Activated naive CD4-positive, alpha-beta T cell treated with anti-CD3 and anti-CD28 coated beads for 36 hours (primary cell): ENCODE measurements around the gene CCR5. TPM values are rescaled to one million over a fixed set of nuclear protein-coding genes. Genes with fewer than 3 reads are reported as not detected.
"Not testable (repeated sequence)": the region's sequence is repeated elsewhere in the genome, so short reads cannot be mapped to it uniquely, and the experiment has no call there.

Experiments used
- CTCF ChIA-PET: fragments of 350-600 bp; sonication (Branson Sonifier 250); formaldehyde crosslinking; loops from one replicate; lab custom pipeline; 2021; ENCODE audit warnings: antibody characterized with exemption; lab: Charles Lee
- DNase-seq: peaks from one replicate; pipeline ENCODE4 v3.0.0-alpha.2; 2020
- H3K27ac Mint-ChIP-seq: one replicate; pipeline ENCODE4 v1.8.0; 2021; ENCODE audit warnings: mild to moderate bottlenecking, mixed read lengths
- H3K27me3 Mint-ChIP-seq: one replicate; pipeline ENCODE4 v1.8.0; 2021; ENCODE audit warnings: low read depth, mixed read lengths
- H3K36me3 Mint-ChIP-seq: one replicate; pipeline ENCODE4 v1.8.0; 2021; ENCODE audit warnings: low read depth, mixed read lengths
- H3K4me1 Mint-ChIP-seq: one replicate; pipeline ENCODE4 v1.8.0; 2021; ENCODE audit warnings: low read depth, mixed read lengths
- H3K4me3 Mint-ChIP-seq: one replicate; pipeline ENCODE4 v1.8.0; 2021; ENCODE audit warnings: mild to moderate bottlenecking, moderate library complexity, mixed read lengths
- H3K9me3 Mint-ChIP-seq: one replicate; pipeline ENCODE4 v1.8.0; 2021; ENCODE audit warnings: mixed read lengths
- intact Hi-C: fragments of 100-400 bp; cut with micrococcal nuclease; formaldehyde crosslinking; loops from one replicate; pipeline ENCODE4 v1.15.1; 2023
- total RNA-seq, 2 experiments: library from RNA; stranded (reverse); gene quantifications; one replicate each; pipeline ENCODE4 v1.2.3, GENCODE V29; 2021

CCR5 gene
- total RNA-seq, 2 experiments from 2014 or later = not detected

DNA sequence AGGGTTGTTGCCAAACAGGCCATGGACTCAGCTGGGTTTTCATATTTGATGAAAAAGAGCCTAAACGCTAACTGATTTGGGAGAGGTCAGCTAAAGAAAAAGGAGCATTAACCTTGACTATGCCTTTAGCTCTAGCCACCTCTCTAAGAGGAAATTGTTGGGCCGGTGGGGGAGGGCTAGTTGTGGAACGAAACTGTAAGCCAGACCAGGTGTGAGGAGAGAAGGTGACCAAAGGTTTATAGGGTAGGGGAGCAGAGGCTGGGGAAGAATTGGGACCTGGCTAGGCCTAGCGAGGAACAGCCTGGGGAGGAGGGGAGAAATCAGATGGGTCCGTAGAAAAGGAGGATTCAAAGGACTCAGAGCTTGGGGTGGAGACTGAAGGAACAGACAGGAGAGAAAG, 20.8 kb downstream of the CCR5 start:
- DNase-seq, intact Hi-C loops, H3K9me3 Mint-ChIP-seq, H3K27me3 Mint-ChIP-seq, H3K4me1 Mint-ChIP-seq, H3K27ac Mint-ChIP-seq, CTCF ChIA-PET, H3K36me3 Mint-ChIP-seq, H3K4me3 Mint-ChIP-seq: not testable (repeated sequence)

DNA sequence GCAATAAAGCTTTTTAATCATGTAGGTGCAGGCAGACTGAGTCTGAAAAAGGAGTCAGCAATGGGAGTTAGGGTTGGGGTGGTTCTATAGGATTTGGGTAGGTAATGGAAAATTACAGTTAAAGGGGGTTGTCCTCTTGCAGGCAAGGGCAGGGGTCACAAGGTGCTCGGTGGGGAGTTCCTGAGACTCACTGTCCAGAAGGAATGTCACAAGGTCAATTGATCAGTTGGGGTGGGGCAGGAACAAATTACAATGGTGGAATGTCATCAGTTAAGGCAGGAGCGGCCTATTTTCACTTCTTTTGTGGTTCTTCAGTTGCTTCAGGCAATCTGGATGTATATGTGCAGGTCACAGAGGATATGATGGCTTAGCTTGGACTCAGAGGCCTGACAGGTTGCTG, 22.3 kb downstream of the CCR5 start:
- Mint-ChIP-seq H3K36me3 (no peaks in the 10 kb centered on the region), H3K4me3 (no peak overlapping the region), H3K27ac (no peak overlapping the region), H3K27me3 (no peaks in the 10 kb centered on the region), H3K4me1 (no peaks in the 10 kb centered on the region), H3K9me3 (no peaks in the 10 kb centered on the region)
- intact Hi-C loops = no loop called here
- no peak for DNase-seq
- CTCF ChIA-PET = no interaction called here

DNA sequence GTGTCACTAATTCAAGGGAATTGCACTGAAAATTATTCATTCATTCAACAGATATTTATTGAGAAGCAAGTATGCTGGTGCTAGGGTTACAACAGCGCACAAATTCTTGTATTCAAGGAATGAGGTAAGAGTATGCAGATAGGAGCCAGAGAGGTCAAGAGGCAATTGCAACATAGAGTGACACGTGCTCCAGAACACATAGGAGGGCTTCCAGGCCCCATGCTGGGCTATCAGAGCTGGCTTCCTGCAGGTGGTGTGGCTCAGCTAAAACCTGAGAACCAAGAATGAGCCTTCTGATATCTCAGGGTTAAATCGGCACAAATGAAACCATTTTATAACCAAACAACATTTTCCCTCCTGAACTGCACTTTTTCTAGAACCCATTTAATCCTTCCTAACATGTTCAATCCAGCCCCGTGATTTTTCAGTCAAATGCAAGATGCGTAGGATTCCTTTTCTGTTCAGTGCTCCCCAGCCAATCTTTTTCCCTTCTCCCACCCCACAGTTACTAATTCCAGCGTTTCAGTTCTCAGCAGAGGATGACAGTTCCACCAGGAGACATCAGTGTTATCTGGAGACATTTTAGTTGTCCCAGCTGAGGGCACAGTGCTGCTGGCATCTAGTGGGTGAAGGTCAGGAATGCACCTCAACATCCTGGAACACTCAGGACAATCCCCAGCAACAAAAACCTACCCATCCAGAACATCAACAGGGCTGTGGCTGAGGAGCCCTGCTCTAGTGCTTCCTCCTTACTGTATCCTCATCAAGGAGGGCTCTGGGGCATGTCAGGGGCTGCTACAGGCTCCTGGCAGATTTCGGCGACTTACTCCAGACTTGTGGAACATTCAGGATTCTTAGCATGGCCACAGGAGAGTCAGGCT, 23.0 kb downstream of the CCR5 start:
- no peak overlapping the region for H3K27ac Mint-ChIP-seq
- intact Hi-C loops = no loop called here

DNA sequence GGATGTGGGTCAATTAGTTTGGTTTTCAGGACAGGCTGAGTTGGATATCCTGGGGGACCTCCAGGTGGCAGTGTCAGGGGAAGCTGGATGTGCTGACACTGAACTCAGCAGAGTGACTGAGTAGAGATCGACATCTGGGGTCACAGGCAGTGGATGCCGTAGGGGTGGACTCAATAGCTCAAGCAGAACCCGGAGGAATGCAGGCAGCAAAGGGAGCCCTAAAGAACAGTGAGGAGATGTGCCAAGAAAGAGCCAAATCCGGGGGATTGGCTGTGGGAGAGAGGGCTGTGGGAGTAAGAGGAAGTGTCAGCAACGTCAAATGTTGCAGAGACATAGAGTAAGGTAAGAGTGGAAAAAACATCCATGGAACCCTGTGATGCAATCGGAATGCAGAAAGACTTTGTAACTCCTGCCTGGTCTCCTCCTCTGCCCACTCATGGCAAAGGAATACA, 24.5 kb downstream of the CCR5 start:
- no peak for DNase-seq
- Mint-ChIP-seq H3K36me3 (no peaks in the 10 kb centered on the region), H3K9me3 (no peaks in the 10 kb centered on the region), H3K4me3 (no peak overlapping the region), H3K27ac (no peak overlapping the region), H3K27me3 (no peaks in the 10 kb centered on the region), H3K4me1 (no peaks in the 10 kb centered on the region)
- intact Hi-C loops = no loop called here
- CTCF ChIA-PET = no interaction called here

More for the DNA sequence above, 23.0 kb downstream of the CCR5 start:
- Mint-ChIP-seq H3K27me3 (no peaks in the 10 kb centered on the region), H3K9me3 (no peaks in the 10 kb centered on the region), H3K4me1 (no peaks in the 10 kb centered on the region), H3K36me3 (no peaks in the 10 kb centered on the region), H3K4me3 (no peak overlapping the region)
- CTCF ChIA-PET = no interaction called here
- DNase-seq = no peak

DNA sequence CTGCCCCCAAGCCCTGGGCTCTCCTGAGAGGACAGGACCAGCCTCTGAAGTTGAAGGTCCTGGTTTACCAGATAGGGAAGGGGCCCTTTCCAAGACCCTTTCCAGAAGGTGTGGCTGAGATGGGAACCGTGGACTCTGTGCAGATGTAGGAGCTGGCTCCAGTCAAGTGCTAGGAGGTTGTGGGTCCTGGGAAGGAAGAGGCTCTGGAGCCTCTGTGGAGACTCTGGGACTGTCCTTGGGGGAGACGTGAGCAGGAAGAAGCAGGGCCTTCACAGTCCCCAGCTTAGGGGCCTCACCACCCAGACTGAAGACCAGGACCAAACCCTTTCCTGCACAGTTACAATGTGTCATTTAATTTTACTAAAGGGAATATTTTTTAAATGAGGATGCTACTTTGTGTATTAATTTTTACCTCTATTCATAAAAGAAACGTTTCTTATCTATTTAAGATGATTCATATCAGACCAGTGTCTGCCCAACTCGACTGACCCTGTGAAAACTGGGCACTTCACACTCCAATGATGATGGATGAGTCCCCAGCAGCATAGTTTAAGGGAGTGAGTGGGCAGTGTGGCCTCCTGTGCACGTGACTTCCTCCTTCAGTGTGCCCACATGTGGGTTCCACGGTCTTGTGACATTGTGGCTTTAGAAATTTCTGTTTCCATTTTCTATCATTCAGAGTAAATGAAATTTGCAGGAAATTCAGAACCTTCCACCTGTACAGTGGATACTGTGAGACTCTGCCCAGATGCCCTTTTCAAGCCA, 25.2 kb downstream of the CCR5 start:
- H3K27ac Mint-ChIP-seq = no peak overlapping the region
- H3K27me3 Mint-ChIP-seq = no peaks in the 10 kb centered on the region
- intact Hi-C loops = no loop called here
- no peak overlapping the region for H3K4me3 Mint-ChIP-seq
- DNase-seq = no peak
- no peaks in the 10 kb centered on the region for H3K36me3 Mint-ChIP-seq
- CTCF ChIA-PET = interaction anchor here (1.5 kb wide), 1 partner anchor 18 kb away, joined by 3 read pairs; no protein-coding TSS in a partner anchor
- H3K4me1 Mint-ChIP-seq = no peaks in the 10 kb centered on the region
- H3K9me3 Mint-ChIP-seq = no peaks in the 10 kb centered on the region

DNA sequence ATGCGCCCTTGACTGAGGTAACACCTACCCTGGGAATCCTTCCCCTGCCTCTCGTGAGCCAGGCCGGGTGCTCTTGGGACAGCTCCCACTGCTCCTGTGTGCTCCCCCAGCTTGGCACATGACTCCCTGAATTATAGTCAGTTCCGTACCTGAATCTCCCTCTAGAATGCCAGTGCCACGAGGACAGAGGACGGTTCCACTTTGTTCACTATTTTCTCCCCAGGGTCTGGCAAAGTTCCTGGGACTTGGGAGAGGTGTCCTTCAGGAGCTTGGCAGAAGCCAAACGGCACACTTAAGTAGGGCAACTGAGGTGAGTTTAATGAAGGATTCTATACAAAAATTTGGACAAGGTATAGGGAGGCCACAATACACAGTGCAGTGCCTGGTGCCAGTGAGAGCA, 26.4 kb downstream of the CCR5 start:
- CTCF ChIA-PET = interaction anchor here (1.5 kb wide), 1 partner anchor 19 kb away, joined by 3 read pairs; no protein-coding TSS in a partner anchor
- intact Hi-C loops = no loop called here
- Mint-ChIP-seq H3K4me3 (no peak overlapping the region), H3K36me3 (no peaks in the 10 kb centered on the region), H3K4me1 (no peaks in the 10 kb centered on the region), H3K27me3 (no peaks in the 10 kb centered on the region), H3K9me3 (no peaks in the 10 kb centered on the region), H3K27ac (no peak overlapping the region)
- no peak for DNase-seq

DNA sequence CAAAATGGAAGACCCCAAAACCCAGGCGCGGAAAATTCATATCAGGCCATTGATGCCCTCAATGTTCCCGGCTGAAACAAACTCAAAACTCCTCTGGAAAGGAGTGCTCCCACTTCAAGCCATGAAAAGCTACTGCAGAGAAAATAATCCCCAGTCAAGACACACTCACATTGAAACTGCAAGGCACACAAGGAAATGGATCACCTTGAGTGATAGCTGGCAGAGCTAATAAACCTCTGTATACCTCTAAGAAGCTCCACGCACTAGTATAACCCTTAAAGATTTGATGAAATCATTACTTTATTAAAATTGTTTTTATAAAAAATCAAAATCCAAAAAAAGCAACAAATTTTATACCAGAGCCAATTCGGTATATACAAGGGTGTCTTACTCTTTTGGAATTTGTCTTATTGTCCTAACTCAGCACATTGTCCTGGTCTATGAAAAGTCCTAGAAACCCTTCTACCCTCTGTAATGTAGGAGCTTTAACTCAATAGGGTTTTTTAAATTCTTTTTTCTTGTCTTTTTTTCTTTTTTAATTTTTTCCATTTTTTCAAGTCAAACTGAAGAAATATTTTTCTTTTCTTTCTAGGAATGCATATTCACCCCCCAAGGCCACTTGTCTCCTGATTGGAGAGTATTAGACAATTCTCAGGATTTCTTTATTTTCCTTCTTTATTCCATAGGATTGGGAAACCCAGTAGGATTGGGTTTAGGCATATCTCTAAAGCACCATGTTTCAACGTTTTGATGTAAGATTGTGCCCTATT, 27.6 kb downstream of the CCR5 start:
- intact Hi-C loops = no loop called here
- no peaks in the 10 kb centered on the region for H3K9me3 Mint-ChIP-seq
- no peak overlapping the region for H3K27ac Mint-ChIP-seq
- H3K27me3 Mint-ChIP-seq = peaks cover 2% of the 10 kb centered on the region
- no peaks in the 10 kb centered on the region for H3K36me3 Mint-ChIP-seq
- no peak for DNase-seq
- H3K4me3 Mint-ChIP-seq = no peak overlapping the region
- H3K4me1 Mint-ChIP-seq = no peaks in the 10 kb centered on the region
- CTCF ChIA-PET = no interaction called here

DNA sequence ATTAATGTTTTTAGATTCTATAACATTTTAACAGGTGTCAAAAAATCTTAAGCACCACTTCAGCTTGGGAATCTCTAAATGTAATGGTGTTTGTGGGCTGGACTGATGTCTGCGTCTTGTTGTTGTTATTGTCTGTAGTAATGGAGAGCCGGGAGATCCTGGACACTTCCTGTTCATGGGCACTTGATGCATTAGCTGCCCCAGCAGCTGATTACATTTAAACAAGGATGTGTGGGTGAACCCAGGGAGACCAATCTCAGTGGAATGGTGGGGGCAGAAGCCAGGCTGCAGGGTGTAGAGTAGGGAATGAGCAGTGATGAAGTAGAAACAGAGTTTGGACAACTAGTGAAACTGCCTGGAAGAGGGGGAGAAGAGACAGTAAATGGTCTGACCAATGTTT, 28.4 kb downstream of the CCR5 start:
- Mint-ChIP-seq H3K27me3 (peaks cover 2% of the 10 kb centered on the region), H3K27ac (no peak overlapping the region), H3K4me1 (no peaks in the 10 kb centered on the region), H3K36me3 (no peaks in the 10 kb centered on the region), H3K4me3 (no peak overlapping the region), H3K9me3 (no peaks in the 10 kb centered on the region)
- intact Hi-C loops = no loop called here
- CTCF ChIA-PET = interaction anchor here (1.0 to 1.3 kb wide), 3 partner anchors 10 to 27 kb away, joined by 3 read pairs; no protein-coding TSS in a partner anchor
- DNase-seq = no peak

DNA sequence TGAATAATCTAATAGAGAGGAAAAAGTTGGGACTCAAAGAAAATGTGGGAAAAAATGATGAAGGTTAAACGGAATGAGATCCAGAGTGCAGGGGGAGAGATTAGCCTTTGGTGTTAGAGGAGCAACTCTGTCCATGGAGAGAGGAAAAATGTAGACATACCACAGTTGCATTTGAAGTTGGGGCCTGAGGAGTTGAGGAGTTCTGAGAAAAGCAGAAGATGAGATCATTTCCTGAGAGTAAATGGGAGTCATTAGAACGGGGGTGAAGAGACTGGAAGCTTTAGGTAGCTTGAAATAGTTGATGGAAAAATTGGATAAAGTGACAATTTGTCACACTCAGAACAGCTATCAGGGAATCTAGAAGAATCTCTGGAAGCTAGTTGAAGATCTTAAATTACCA, 28.8 kb downstream of the CCR5 start:
- no peak for DNase-seq
- Mint-ChIP-seq H3K36me3 (no peaks in the 10 kb centered on the region), H3K4me1 (no peaks in the 10 kb centered on the region), H3K27me3 (peaks cover 2% of the 10 kb centered on the region), H3K9me3 (no peaks in the 10 kb centered on the region), H3K27ac (no peak overlapping the region), H3K4me3 (no peak overlapping the region)
- intact Hi-C loops = no loop called here
- CTCF ChIA-PET = interaction anchor here (1.0 to 1.3 kb wide), 3 partner anchors 9 to 28 kb away, joined by 3 read pairs; no protein-coding TSS in a partner anchor

DNA sequence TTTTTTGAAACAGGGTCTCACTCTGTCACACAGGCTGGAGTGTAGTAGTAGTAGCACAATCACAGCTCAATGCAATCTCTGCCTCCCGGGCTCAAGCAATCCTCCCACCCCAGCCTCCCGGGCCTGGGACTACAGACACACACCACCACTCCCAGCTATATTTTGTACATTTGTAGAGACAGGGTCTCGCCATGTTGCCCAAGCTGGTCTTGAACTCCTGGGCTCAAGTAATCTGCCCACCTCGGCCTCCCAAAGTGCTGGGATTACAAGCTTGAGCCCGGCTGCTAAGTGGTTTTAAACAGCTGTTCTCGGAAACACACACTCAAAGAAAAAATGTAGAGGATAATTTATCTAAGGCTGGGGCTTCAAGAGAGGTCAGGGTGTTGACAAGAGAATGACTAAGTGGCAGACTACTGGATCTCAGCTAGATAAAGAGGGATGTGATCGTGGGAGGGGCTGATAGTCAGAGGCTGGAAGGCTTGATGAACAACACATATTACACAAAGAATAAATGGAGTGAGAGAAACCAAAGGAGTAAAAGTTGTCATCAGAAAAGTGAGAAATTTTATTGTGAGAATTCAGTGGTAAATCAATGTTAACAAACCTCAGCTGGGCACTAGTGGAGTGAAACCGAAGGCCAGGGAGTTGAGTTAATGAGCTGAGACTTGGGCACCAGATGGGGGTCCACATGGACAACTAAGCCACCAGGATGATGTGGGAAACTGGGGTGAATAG, 29.4 kb downstream of the CCR5 start:
- CTCF ChIA-PET = interaction anchor here (0.6 to 1.3 kb wide), 4 partner anchors 9 to 198 kb away, joined by 3 to 7 read pairs (median 3); no protein-coding TSS in a partner anchor

DNA sequence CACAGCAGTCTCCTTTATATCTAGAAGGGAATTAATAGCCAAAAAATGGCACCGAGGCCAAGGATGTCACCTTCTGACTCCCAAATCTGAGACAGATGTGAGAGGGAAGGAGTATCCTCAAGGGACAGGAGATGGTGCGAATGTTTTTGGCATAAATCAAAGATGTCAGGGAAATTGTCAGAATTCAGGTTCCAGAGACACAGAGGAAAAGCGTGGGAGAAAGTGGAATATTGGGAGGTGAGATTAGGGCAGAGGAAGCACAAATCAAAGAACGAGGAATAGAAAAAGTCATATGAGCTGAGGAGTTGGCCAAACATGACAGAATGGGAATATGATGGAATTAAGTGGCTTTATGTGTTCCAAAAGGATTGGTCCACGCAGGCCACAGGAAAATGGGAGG, 30.1 kb downstream of the CCR5 start:
- no peak overlapping the region for H3K4me3 Mint-ChIP-seq
- CTCF ChIA-PET = no interaction called here
- no peaks in the 10 kb centered on the region for H3K4me1 Mint-ChIP-seq
- no peaks in the 10 kb centered on the region for H3K36me3 Mint-ChIP-seq
- H3K27ac Mint-ChIP-seq = no peak overlapping the region
- DNase-seq = no peak
- peaks cover 2% of the 10 kb centered on the region for H3K27me3 Mint-ChIP-seq
- no peaks in the 10 kb centered on the region for H3K9me3 Mint-ChIP-seq
- intact Hi-C loops = no loop called here

More for the DNA sequence above, 29.4 kb downstream of the CCR5 start:
- Mint-ChIP-seq H3K4me3 (no peak overlapping the region), H3K36me3 (no peaks in the 10 kb centered on the region), H3K27ac (no peak overlapping the region), H3K27me3 (peaks cover 2% of the 10 kb centered on the region), H3K9me3 (no peaks in the 10 kb centered on the region), H3K4me1 (no peaks in the 10 kb centered on the region)
- DNase-seq = no peak
- intact Hi-C loops = no loop called here
